HG03521 (cell line): ENCODE data around the gene NEXMIF.
"Not testable (repeated sequence)": the region's sequence is repeated elsewhere in the genome, so short reads cannot be mapped to it uniquely, and the experiment has no call there.

Experiments
- ATAC-seq: cut with Tn5 transposase; IDR thresholded peaks from one replicate; pipeline ENCODE4 v1.9.1; 2021; ENCODE audit warnings: mild to moderate bottlenecking, moderate library complexity; ENCODE audit not compliant: unreplicated experiment

Gene NEXMIF

GRCh38 chrX:74797338-74797887 lies 127.8 kb downstream of the NEXMIF start:
- no peak for ATAC-seq

DNA sequence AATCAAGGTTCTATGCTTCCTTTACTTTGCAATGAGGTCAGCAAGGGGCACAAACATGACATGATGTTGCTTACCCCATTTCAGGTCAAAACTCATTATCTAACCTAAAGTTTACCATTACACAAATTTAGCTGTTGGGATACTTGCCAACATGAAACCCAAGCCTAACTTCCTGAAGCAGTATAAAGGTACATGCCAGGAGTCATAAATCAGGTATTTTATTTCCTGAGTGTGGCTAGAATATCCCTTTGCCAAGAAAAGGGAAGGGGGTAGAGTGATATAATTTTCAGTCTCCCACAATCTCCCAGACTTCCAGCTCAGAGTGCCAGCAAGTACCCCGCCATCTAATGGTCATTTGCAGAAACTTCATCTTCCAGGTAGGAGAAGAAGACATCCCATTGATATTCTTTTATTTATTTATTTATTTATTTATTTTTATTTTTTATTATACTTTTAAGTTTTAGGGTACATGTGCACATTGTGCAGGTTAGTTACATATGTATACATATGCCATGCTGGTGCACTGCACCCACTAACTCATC lies 136.6 kb downstream of the NEXMIF start:
- ATAC-seq: no peak

- no peak for ATAC-seq
Observed at GRCh38 chrX:74784629-74785028, 140.6 kb downstream of the NEXMIF start.

DNA sequence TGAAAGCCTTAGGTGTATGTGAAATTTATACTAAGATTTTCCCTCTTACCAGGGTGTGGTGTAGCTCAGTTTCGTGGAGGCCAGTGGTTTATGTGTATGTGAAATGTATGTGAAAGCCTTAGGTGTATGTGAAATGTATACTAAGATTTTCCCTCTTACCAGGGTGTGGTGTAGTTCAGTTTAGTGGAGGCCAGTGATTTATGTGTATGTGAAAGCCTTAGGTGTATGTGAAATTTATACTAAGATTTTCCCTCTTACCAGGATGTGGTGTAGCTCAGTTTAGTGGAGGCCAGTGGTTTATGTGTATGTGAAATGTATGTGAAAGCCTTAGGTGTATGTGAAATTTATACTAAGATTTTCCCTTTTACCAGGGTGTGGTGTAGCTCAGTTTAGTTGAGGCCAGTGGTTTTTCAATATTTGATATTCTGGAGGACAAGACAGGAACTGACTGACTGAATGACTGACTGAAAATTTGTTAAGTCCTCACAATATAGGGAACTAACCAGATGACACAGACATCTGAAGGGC lies 143.7 kb downstream of the NEXMIF start:
- ATAC-seq: peak; percentile 71

GRCh38 chrX:74779175-74779574 lies 146.1 kb downstream of the NEXMIF start:
- no peak for ATAC-seq

- ATAC-seq: no peak
Observed at GRCh38 chrX:74774988-74775387, 150.3 kb downstream of the NEXMIF start.

- no peak for ATAC-seq
Observed at GRCh38 chrX:74736450-74736849, 188.8 kb downstream of the NEXMIF start.

- no peak for ATAC-seq
Observed at GRCh38 chrX:74705269-74705668, 220.0 kb downstream of the NEXMIF start.

GRCh38 chrX:74701343-74701742 lies 223.9 kb downstream of the NEXMIF start:
- ATAC-seq: not testable (repeated sequence)

GRCh38 chrX:74684466-74684865 lies 240.8 kb downstream of the NEXMIF start:
- ATAC-seq: no peak
